ENCODE measurements around the gene CDH13.

The CDH13 gene

GRCh38 chr16:83714286-83714685 lies 1087.5 kb downstream of the CDH13 start:
- DNase-seq (ENCODE audit: low read depth in 2 of 2) = no peak

- no peak for DNase-seq (ENCODE audit: low read depth in 2 of 2)
Observed at GRCh38 chr16:83715217-83715920, 1088.6 kb downstream of the CDH13 start.

GRCh38 chr16:83717308-83717707 lies 1090.5 kb downstream of the CDH13 start:
- no peak for DNase-seq (ENCODE audit: low read depth in 2 of 2)

- DNase-seq (ENCODE audit: low read depth in 2 of 2) = no peak
Observed at GRCh38 chr16:83717814-83718213, 1091.0 kb downstream of the CDH13 start.

- no peak for DNase-seq (ENCODE audit: low read depth in 2 of 2)
Observed at GRCh38 chr16:83720213-83720612, 1093.4 kb downstream of the CDH13 start.

GRCh38 chr16:83720981-83721380 lies 1094.2 kb downstream of the CDH13 start:
- no peak for DNase-seq (ENCODE audit: low read depth in 2 of 2)

- DNase-seq (ENCODE audit: low read depth in 2 of 2) = no peak
Observed at GRCh38 chr16:83721676-83722075, 1094.9 kb downstream of the CDH13 start.

- no peak for DNase-seq (ENCODE audit: low read depth in 2 of 2)
Observed at GRCh38 chr16:83722456-83723183, 1095.9 kb downstream of the CDH13 start.

GRCh38 chr16:83723244-83723643 lies 1096.5 kb downstream of the CDH13 start:
- no peak for DNase-seq (ENCODE audit: low read depth in 2 of 2)

- DNase-seq (ENCODE audit: low read depth in 2 of 2) = no peak
Observed at GRCh38 chr16:83723901-83724300, 1097.1 kb downstream of the CDH13 start.

- DNase-seq (ENCODE audit: low read depth in 2 of 2) = no peak
Observed at GRCh38 chr16:83724585-83724984, 1097.8 kb downstream of the CDH13 start.

- no peak for DNase-seq (ENCODE audit: low read depth in 2 of 2)
Observed at GRCh38 chr16:83725313-83725712, 1098.5 kb downstream of the CDH13 start.

GRCh38 chr16:83727018-83727417 lies 1100.2 kb downstream of the CDH13 start:
- DNase-seq (ENCODE audit: low read depth in 2 of 2) = no peak

GRCh38 chr16:83727751-83728352 lies 1101.1 kb downstream of the CDH13 start:
- no peak for DNase-seq (ENCODE audit: low read depth in 2 of 2)

GRCh38 chr16:83728492-83728891 lies 1101.7 kb downstream of the CDH13 start:
- no peak for DNase-seq (ENCODE audit: low read depth in 2 of 2)

- no peak for DNase-seq (ENCODE audit: low read depth in 2 of 2)
Observed at GRCh38 chr16:83730812-83731211, 1104.0 kb downstream of the CDH13 start.

GRCh38 chr16:83732536-83732935 lies 1105.8 kb downstream of the CDH13 start:
- no peak for DNase-seq (ENCODE audit: low read depth in 2 of 2)

- no peak for DNase-seq (ENCODE audit: low read depth in 2 of 2)
Observed at GRCh38 chr16:83733301-83733700, 1106.5 kb downstream of the CDH13 start.

GRCh38 chr16:83734136-83734535 lies 1107.4 kb downstream of the CDH13 start:
- DNase-seq (ENCODE audit: low read depth in 2 of 2) = no peak

GRCh38 chr16:83737729-83738354 lies 1111.1 kb downstream of the CDH13 start:
- no peak for DNase-seq (ENCODE audit: low read depth in 2 of 2)

- DNase-seq (ENCODE audit: low read depth in 2 of 2) = no peak
Observed at GRCh38 chr16:83738923-83739503, 1112.2 kb downstream of the CDH13 start.
